Motor neuron (in vitro differentiated cells): ENCODE results near the gene CMTR1. TPM values are rescaled to one million over a fixed set of nuclear protein-coding genes. Genes with fewer than 3 reads are reported as not detected.
"Not testable (repeated sequence)": the region's sequence is repeated elsewhere in the genome, so short reads cannot be mapped to it uniquely, and the experiment has no call there.

Experiments
- ATAC-seq, 8 experiments: fragments of 200-7000 bp; cut with Tn5 transposase; replicated peaks in 6 of 8; 2 replicates each; pipeline ENCODE4 v1.8.0; 2021; ENCODE audit warnings: mild to moderate bottlenecking in 8 of 8, moderate library complexity in 8 of 8
- H3K27ac ChIP-seq, 2 donors: fragments of 250-450 bp; sonication (Bioruptor Pico); 2 replicates each; pipeline ENCODE4 v1.9.0; 2021; ENCODE audit warnings: antibody characterized with exemption in 2 of 2, mild to moderate bottlenecking in 2 of 2, moderate library complexity in 1 of 2
- H3K4me1 ChIP-seq, 2 donors: fragments of 250-450 bp; sonication (Bioruptor Pico); replicated peaks in 1 of 2; 2 replicates each; pipeline ENCODE4 v1.6.1; 2021; ENCODE audit warnings: antibody characterized with exemption in 2 of 2, mild to moderate bottlenecking in 2 of 2, moderate library complexity in 1 of 2
- H3K4me3 ChIP-seq, 5 donors: fragments of 250-450 bp; sonication (Bioruptor Pico); 2 replicates each; pipeline ENCODE4 v1.9.0; 2021; ENCODE audit warnings: antibody characterized with exemption in 5 of 5, mild to moderate bottlenecking in 5 of 5, moderate library complexity in 4 of 5
- WGBS, 10 experiments: fragments of 450-650 bp; shearing (Covaris generic); methylation state at CpG; one replicate each; pipeline ENCODE4 v1.0.0; 2022; 5-methylcytosine and 5-hydroxymethylcytosine counted together
- in situ Hi-C, 9 experiments: fragments of 400-800 bp; cut with MboI; loops; one replicate each; pipeline ENCODE4 v1.15.0; 2021; ENCODE audit warnings: low sequenced_read_pairs in 9 of 9, low pct_unique_long_range_greater_than_20kb in 2 of 9; ENCODE audit not compliant: unreplicated experiment in 9 of 9
- total RNA-seq, 8 experiments: library from RNA; unstranded; fragments of 300-600 nt; gene quantifications; 2 replicates each; pipeline versions ENCODE4 v1.2.3 to v1.2.4, GENCODE V29; 2022

Gene CMTR1
- total RNA-seq, 8 experiments from 2014 or later: 24.8 to 43.3 (median 32.9) TPM

DNA sequence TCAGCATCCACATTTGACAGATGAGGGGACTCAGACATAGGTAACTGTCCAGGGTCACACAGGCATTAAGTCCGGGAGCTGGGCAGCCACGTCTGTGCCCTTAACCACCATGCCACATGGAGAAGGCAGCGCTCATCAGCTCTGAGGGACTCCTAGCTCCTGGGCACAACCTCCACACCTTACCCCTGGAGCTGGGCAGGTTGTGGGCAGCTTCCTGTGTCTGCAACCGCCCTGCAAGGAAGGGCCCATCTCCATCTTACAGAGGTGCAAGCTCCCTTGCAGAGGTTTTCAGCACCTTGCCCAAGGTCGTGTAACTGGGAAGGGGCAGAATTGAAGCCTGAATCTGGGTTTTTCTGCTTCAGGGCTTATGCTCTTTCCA is 58.8 kb downstream of the CMTR1 start:
- peaks cover 55 to 64% of the 10 kb centered on the region in 2 donors for H3K4me1 ChIP-seq
- no peak overlapping the region for H3K4me3 ChIP-seq
- in situ Hi-C loops: loop anchor here in 4 of 9 experiments (25.0 kb wide), 1 partner anchor 195 kb away; the partner anchor contains the start of gene MDGA1 (in 4 of the 4)
- WGBS, 10 experiments: 20% methylated on average over 2 of the region's 5 CpGs; no CpG with 5 or more reads in 9 of the 10 experiments
- no peak for ATAC-seq
- H3K27ac ChIP-seq: peak overlapping the region; percentile 52 to 70

- no peak overlapping the region for H3K4me3 ChIP-seq
- H3K4me1 ChIP-seq: peaks cover 55 to 59% of the 10 kb centered on the region in 2 donors
- in situ Hi-C loops: loop anchor here in 4 of 9 experiments (25.0 kb wide), 1 partner anchor 195 kb away; the partner anchor contains the start of gene MDGA1 (in 4 of the 4)
- peak overlapping the region; percentile 52 to 70 for H3K27ac ChIP-seq
- peak in 5 of 8 experiments; percentile 5 to 59 (median 52) for ATAC-seq
- 0 to 71% (median 18%) methylated on average over 1 to 5 of the region's 9 CpGs; no CpG with 5 or more reads in 2 of the 10 experiments for WGBS, 10 experiments
These were observed 59.4 kb downstream of the CMTR1 start for GRCh38 chr6:37492236-37492972.

DNA sequence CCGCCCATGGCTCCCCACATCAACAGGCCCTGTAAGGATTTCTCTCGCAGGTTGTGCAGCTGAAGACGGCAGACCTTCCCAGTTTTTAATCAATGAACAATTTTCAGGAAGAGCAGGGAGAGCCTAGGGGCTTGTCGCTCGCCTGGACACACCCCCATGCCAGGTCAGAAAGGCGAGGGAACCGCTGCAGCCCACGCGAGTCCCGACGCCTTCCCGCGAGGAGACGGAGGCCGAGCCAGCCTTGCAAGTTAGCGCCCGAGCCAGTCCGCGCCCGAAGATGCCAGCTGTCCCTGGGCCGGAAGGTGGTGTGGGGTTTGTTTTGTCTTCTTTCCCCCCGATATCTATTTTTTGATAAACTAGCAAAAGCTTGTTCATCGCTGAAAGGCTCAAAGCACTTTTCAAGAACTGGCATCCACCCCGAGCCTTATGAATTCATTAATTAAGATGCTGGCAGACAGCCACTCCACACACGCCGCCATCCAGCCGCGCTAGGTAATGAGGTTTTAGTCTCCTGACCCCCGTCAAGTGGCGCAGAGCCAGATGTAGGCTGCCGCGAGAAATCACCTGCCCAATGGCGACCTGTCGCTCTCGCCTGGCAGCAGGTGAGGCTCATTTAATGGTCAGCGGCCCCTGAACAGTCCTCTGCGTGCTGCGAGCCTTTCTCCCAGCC is 60.1 kb downstream of the CMTR1 start:
- Histone ChIP-seq H3K4me3 (no peak overlapping the region), H3K4me1 (peaks cover 48 to 52% of the 10 kb centered on the region in 2 donors), H3K27ac (peak overlapping the region; percentile 52 to 70)
- 40 to 100% (median 80%) methylated on average over 1 to 24 of the region's 38 CpGs; no CpG with 5 or more reads in 3 of the 10 experiments for WGBS, 10 experiments
- ATAC-seq: peak in 4 of 8 experiments; percentile 7 to 55 (median 44)
- in situ Hi-C loops: loop anchor here in 4 of 9 experiments (25.0 kb wide), 1 partner anchor 194 kb away; the partner anchor contains the start of gene MDGA1 (in 4 of the 4)

DNA sequence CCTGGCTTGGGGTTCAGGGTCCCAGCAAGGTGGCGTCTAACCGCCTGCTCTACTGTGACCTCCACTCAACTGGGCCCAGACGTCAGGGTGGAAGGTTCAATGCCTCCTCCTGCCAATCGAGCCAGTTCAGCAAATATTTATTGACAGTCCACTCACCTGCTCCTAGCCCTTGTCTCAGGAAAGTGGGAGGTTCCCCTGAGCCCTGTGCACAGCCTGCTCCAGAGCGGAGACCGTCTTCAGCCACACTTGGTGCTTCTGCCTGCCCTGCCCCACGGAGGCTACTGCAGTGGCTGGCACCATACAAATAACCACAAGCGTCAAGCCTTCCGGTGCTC is 60.6 kb downstream of the CMTR1 start:
- 74 to 95% (median 86%) methylated on average over 4 to 6 of the region's 9 CpGs; no CpG with 5 or more reads in 5 of the 10 experiments for WGBS, 10 experiments
- Histone ChIP-seq H3K4me1 (peaks cover 45 to 52% of the 10 kb centered on the region in 2 donors), H3K4me3 (no peak overlapping the region), H3K27ac (peak overlapping the region; percentile 52 to 70)
- in situ Hi-C loops: loop anchor here in 4 of 9 experiments (25.0 kb wide), 1 partner anchor 194 kb away; the partner anchor contains the start of gene MDGA1 (in 4 of the 4)
- peak in 1 of 8 experiments; percentile 3 for ATAC-seq

- WGBS, 10 experiments: 67 to 100% (median 82%) methylated on average over 1 to 4 of the region's 4 CpGs; no CpG with 5 or more reads in 2 of the 10 experiments
- no peak overlapping the region for H3K4me3 ChIP-seq
- H3K27ac ChIP-seq: no peak overlapping the region
- ATAC-seq: no peak
- in situ Hi-C loops: loop anchor here in 4 of 9 experiments (25.0 kb wide), 1 partner anchor 192 kb away; the partner anchor contains the start of gene MDGA1 (in 4 of the 4)
- peaks cover 38 to 50% of the 10 kb centered on the region in 2 donors for H3K4me1 ChIP-seq
These were observed 62.4 kb downstream of the CMTR1 start for GRCh38 chr6:37495244-37495934.

- in situ Hi-C loops: loop anchor here in 4 of 9 experiments (25.0 kb wide), 1 partner anchor 190 kb away; the partner anchor contains the start of gene MDGA1 (in 4 of the 4)
These were observed 64.2 kb downstream of the CMTR1 start for GRCh38 chr6:37496951-37497885.

DNA sequence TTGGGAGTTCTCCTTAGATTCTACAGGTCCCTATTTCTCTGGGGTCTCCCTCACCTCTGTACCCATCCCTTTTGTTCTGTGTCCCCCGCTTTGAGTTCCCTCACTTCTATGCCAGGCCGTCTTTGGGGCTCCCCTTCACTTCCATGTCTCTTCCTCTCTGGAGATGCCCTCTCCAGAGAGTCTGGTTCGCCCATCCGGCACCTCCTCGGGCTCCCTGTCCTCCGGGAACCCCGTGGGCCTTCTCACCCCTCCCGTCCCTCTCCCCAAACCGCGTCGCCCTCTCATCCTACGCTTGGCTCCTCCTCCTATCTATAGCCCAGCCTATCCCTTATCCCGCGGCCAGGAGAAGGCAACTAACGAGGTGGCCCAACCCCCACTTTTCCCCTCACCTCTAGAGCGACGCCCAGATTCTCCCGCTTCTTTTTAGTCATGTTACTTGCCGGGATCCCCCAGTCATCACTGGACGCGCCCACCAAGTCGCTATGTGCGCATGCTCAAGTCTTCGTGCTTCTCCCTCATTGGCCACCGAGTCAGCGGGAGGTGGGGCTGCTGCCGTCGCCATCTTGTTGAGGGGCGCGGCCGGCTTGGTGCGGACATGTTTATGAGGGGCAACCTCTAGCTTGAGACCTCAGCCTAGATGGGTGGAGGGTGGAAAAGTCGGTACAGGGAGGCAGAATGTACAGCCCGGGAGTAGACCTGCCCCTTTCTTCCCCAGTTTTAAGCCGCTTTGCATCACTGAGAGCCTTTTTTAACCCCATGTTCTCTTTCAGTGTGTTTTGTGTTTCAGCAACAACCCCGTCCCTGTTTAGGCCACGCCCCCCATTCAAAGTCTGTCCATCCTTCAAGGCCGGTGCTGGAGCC is 66.6 kb downstream of the CMTR1 start, which contains the start of gene CCDC167:
Gene CCDC167, minus strand, starts transcription at position 461 of the 861 bp plus-strand sequence. Its CDS starts 30 bp downstream, at position 431.
- peak within 1 kb of the TSS; percentile 41 to 63 (median 51) for H3K4me3 ChIP-seq
- peaks cover 3 to 11% of the 10 kb centered on the region in 2 donors for H3K4me1 ChIP-seq
- ATAC-seq: peak; percentile 92 to 97 (median 94)
- in situ Hi-C loops: loop anchor here in 4 of 9 experiments (25.0 kb wide), 1 partner anchor 188 kb away; the partner anchor contains the start of gene MDGA1 (in 4 of the 4)
- H3K27ac ChIP-seq: peak within 1 kb of the TSS; percentile 39 to 68
- 0 to 17% (median 4%) methylated on average over 1 to 29 of the region's 38 CpGs for WGBS, 10 experiments

More at GRCh38 chr6:37496951-37497885, 64.2 kb downstream of the CMTR1 start:
- Histone ChIP-seq H3K4me1 (peaks cover 20 to 34% of the 10 kb centered on the region in 2 donors), H3K27ac (no peak overlapping the region), H3K4me3 (no peak overlapping the region)
- WGBS, 10 experiments: 70 to 100% (median 86%) methylated on average over 1 to 11 of the region's 13 CpGs
- peak in 2 of 8 experiments; percentile 28 to 36 for ATAC-seq

DNA sequence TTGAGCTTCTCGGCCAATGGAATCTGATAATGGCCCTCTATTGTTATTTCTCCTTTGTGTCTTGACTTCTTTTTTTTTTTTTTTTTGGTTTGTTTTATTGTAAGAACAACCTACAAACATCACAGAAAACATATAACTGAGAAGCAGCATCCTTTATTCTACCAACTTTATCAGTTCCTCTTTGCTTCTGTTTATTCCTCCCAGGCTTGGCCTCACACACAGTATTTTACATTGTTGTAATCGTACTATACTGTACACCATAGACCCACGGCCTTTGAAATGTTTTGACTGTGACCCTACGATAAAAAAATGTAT is 67.2 kb downstream of the CMTR1 start:
- Histone ChIP-seq H3K27ac (no peak overlapping the region), H3K4me1 (peaks cover 3 to 11% of the 10 kb centered on the region in 2 donors), H3K4me3 (peak overlapping the region in 4 of 5 donors; percentile 41 to 63 (median 52))
- in situ Hi-C loops: no loop called here
- no peak for ATAC-seq
- WGBS, 10 experiments: 38 to 76% (median 64%) methylated on average over 2 to 4 of the region's 4 CpGs; no CpG with 5 or more reads in 1 of the 10 experiments

GRCh38 chr6:37500904-37501303 is 67.9 kb downstream of the CMTR1 start:
- in situ Hi-C loops, H3K4me3 ChIP-seq, ATAC-seq, H3K27ac ChIP-seq: not testable (repeated sequence)
- H3K4me1 ChIP-seq: peaks cover 3 to 11% of the 10 kb centered on the region in 2 donors
- WGBS, 10 experiments: 80 to 100% (median 93%) methylated on average over 1 to 6 of the region's 6 CpGs; no CpG with 5 or more reads in 4 of the 10 experiments

- no peak overlapping the region for H3K27ac ChIP-seq
- H3K4me3 ChIP-seq: no peak overlapping the region
- in situ Hi-C loops: no loop called here
- peaks cover 3 to 11% of the 10 kb centered on the region in 2 donors for H3K4me1 ChIP-seq
- WGBS, 10 experiments: 55 to 93% (median 81%) methylated on average over 2 to 9 of the region's 10 CpGs; no CpG with 5 or more reads in 1 of the 10 experiments
- no peak for ATAC-seq
These were observed 68.8 kb downstream of the CMTR1 start for GRCh38 chr6:37501632-37502491.
